MM.1S (cell line): ENCODE measurements around the gene HIBCH.
"Not testable (repeated sequence)": the region's sequence is repeated elsewhere in the genome, so short reads cannot be mapped to it uniquely, and the experiment has no call there.

Source experiments
- EZH2 ChIP-seq: fragments of 300-600 bp; sonication (generic); optimal IDR thresholded peaks from 2 replicates; pipeline ENCODE3; 2017; ENCODE audit warnings: low read depth, mild to moderate bottlenecking, antibody characterized with exemption, low read length, mixed read lengths
- TF ChIP-seq, protein P1 (sequence below): fragments of 300-600 bp; sonication (generic); IDR thresholded peaks from 2 replicates; pipeline ENCODE4 v1.5.1; 2016; ENCODE audit warnings: antibody characterized with exemption, low read length, mixed read lengths

DNA sequence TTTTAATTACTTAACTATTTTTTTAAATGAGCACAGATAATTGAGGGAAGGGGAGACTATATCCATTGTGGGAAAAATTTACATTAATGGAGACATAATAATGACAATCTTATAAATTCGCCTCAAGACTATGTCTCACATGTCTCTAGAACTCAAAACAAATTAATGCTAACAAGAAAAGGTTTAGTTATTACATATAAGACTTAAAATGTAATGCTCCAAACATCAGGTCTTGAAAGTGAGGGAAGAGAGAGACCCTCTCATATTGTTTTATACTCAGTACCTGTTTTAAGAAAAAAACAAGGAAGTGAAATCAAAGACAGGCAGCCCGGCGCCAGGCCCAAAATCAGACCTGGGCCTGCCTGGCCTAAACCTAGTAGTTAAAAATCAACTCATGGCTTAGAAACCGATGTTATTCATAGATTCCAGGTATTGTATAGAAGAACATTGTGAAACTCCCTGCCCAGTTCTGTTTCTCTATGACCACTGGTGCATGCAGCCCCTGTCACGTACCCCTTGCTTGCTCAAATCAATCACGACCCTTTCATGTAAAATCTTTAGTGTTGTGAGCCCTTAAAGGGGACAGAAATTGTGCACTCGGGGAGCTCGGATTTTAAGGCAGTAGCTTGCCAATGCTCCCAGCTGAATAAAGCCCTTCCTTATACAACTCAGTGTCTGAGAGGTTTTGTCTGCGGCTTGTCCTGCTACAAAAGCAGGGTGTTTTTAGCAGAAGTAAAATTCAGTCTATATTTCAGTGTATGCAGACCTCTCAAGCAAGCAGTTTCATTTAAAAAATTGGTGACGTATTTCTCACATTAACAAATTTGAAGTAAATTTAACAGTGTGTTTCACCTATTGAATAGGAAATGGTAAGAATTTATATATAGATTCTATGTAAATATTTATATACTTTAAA is 161.8 kb downstream of the HIBCH start:
- TF ChIP-seq, protein P1, sequence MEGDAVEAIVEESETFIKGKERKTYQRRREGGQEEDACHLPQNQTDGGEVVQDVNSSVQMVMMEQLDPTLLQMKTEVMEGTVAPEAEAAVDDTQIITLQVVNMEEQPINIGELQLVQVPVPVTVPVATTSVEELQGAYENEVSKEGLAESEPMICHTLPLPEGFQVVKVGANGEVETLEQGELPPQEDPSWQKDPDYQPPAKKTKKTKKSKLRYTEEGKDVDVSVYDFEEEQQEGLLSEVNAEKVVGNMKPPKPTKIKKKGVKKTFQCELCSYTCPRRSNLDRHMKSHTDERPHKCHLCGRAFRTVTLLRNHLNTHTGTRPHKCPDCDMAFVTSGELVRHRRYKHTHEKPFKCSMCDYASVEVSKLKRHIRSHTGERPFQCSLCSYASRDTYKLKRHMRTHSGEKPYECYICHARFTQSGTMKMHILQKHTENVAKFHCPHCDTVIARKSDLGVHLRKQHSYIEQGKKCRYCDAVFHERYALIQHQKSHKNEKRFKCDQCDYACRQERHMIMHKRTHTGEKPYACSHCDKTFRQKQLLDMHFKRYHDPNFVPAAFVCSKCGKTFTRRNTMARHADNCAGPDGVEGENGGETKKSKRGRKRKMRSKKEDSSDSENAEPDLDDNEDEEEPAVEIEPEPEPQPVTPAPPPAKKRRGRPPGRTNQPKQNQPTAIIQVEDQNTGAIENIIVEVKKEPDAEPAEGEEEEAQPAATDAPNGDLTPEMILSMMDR: not testable (repeated sequence)
- not testable (repeated sequence) for TF ChIP-seq EZH2
